Fibroblast of lung (primary cell): ENCODE data around the gene NFE2L1. TPM values are rescaled to one million over a fixed set of nuclear protein-coding genes. Genes with fewer than 3 reads are reported as not detected.
A peak's percentile ranks its signal among the peaks of the same experiment; 100 is the strongest.

ENCODE experiments used
- DNase-seq, 2 donors: peaks; one replicate each; pipeline versions ENCODE4 v3.0.0 to v3.0.0-alpha.2; 2010; ENCODE audit warnings: low read depth in 2 of 2
- H2AFZ ChIP-seq: 2 replicates; pipeline ENCODE4 v1.5.1; 2012; ENCODE audit warnings: low read length, control low read depth, inconsistent platforms
- H3K27ac ChIP-seq: 2 replicates; pipeline ENCODE4 v1.5.1; 2011; ENCODE audit warnings: low read length, control low read depth; ENCODE audit not compliant: insufficient read depth
- H3K27me3 ChIP-seq: 2 replicates; pipeline ENCODE4 v1.5.1; 2011; ENCODE audit warnings: mild to moderate bottlenecking, low read length; ENCODE audit not compliant: control insufficient read depth, insufficient read depth
- H3K36me3 ChIP-seq: 2 replicates; pipeline ENCODE4 v1.5.1; 2011; ENCODE audit warnings: low read length; ENCODE audit not compliant: control insufficient read depth, insufficient read depth
- H3K4me1 ChIP-seq: 2 replicates; pipeline ENCODE4 v1.5.1; 2011; ENCODE audit warnings: low read length; ENCODE audit not compliant: control insufficient read depth, insufficient read depth; ENCODE audit errors: extremely low read depth
- H3K4me2 ChIP-seq: 2 replicates; pipeline ENCODE4 v1.5.1; 2011; ENCODE audit warnings: low read length, control low read depth; ENCODE audit not compliant: insufficient read depth; ENCODE audit errors: extremely low read depth
- H3K4me3 ChIP-seq, 4 experiments: fragments of 200-600 bp in 1 of 4; sonication (generic) in 1 of 4; replicated peaks in 1 of 4; 2 replicates each; pipeline ENCODE4 v1.5.1; 2011 to 2016; ENCODE audit warnings: low read length in 4 of 4, low read depth in 3 of 4, mild to moderate bottlenecking in 3 of 4, control low read depth in 2 of 4, inconsistent platforms in 1 of 4, mixed read lengths in 1 of 4; ENCODE audit not compliant: insufficient read depth in 1 of 4; ENCODE audit errors: control extremely low read depth in 1 of 4
- H3K79me2 ChIP-seq: 2 replicates; pipeline ENCODE4 v1.5.1; 2012; ENCODE audit warnings: mild to moderate bottlenecking, low read length, inconsistent platforms; ENCODE audit not compliant: control insufficient read depth, insufficient read depth
- H3K9ac ChIP-seq: 2 replicates; pipeline ENCODE4 v1.5.1; 2011; ENCODE audit warnings: mild to moderate bottlenecking, low read length, control low read depth; ENCODE audit not compliant: insufficient read depth
- H3K9me3 ChIP-seq: 2 replicates; pipeline ENCODE4 v1.5.1; 2012; ENCODE audit warnings: low read depth, low read length; ENCODE audit not compliant: control insufficient read depth, insufficient read depth
- H4K20me1 ChIP-seq: 2 replicates; pipeline ENCODE4 v1.5.1; 2011; ENCODE audit warnings: low read length; ENCODE audit not compliant: control insufficient read depth, insufficient read depth; ENCODE audit errors: extremely low read depth
- CTCF ChIP-seq, 2 donors: IDR thresholded peaks in 1 of 2; conservative IDR thresholded peaks in 1 of 2; 1 replicate in 1 of 2; 2 replicates in 1 of 2; pipeline ENCODE4 v1.5.1; 2011 to 2012; ENCODE audit warnings: low read length in 2 of 2, control low read depth in 1 of 2, inconsistent platforms in 1 of 2, low read depth in 1 of 2, mild to moderate bottlenecking in 1 of 2
- EZH2 ChIP-seq: IDR thresholded peaks from 2 replicates; pipeline ENCODE4 v1.5.1; 2012; ENCODE audit warnings: low read length, control low read depth, mild to moderate bottlenecking; ENCODE audit errors: missing control alignments
- polyA plus RNA-seq, 2 donors: library from polyadenylated mRNA; depleted of rRNA in 1 of 2; stranded (reverse) in 1 of 2; unstranded in 1 of 2; fragments of >200 nt; gene quantifications; 2 replicates each; pipeline ENCODE4 v1.2.1, GENCODE V29; 2011 to 2012; ENCODE audit warnings: missing spikeins in 1 of 2
- total RNA-seq: library from RNA; depleted of rRNA; stranded (reverse); fragments of >200 nt; gene quantifications from 2 replicates; pipeline ENCODE4 v1.2.1, GENCODE V29; 2014

The NFE2L1 gene
- total and polyA plus RNA-seq, 2 donors (not counting 1 experiment from before 2014, with no cell fraction given), result 162 to 200 TPM

DNA sequence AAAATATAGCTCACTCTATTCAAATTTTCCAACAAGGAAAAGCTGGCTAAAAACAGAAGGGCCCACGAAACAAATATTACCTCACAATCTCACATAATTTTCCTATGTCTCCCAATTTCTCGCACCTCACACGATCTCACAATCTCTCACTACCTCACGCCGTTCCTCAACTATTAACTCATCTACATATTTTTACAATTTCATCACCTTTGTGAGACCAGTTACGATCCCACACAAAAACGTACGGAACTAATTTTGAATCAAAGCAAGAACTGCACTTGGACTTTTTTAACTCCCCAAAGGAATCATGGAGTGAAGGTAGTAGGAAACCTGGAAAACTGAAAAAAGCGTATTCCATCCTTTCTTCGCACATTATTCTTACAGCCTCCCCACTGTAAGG, 52.0 kb downstream of the NFE2L1 start:
- TF ChIP-seq CTCF (conservative IDR thresholded peaks at IDR 0.05 in 1 of 2, IDR thresholded peaks at IDR 0.05 in 1 of 2; ENCODE audit: low read depth in 1 of 2, low read length in 2 of 2), result no peak
- peaks cover 2% of the 10 kb centered on the region for H3K4me1 ChIP-seq
- peaks cover 56% of the 10 kb centered on the region for H3K79me2 ChIP-seq
- H3K36me3 ChIP-seq, result no peaks in the 10 kb centered on the region
- H4K20me1 ChIP-seq, result no peaks in the 10 kb centered on the region
- peak overlapping the region; percentile 8 for H3K9ac ChIP-seq
- peak in 1 of 2 donors; percentile 79 for DNase-seq
- peak overlapping the region; percentile 87 for H3K27ac ChIP-seq
- H3K27me3 ChIP-seq, result no peaks in the 10 kb centered on the region
- H3K4me3 ChIP-seq, result peak overlapping the region; percentile 71 to 90 (median 84)
- peak overlapping the region; percentile 75 for H3K4me2 ChIP-seq
- no peaks in the 10 kb centered on the region for H3K9me3 ChIP-seq
- peak overlapping the region; percentile 12 for H2AFZ ChIP-seq

DNA sequence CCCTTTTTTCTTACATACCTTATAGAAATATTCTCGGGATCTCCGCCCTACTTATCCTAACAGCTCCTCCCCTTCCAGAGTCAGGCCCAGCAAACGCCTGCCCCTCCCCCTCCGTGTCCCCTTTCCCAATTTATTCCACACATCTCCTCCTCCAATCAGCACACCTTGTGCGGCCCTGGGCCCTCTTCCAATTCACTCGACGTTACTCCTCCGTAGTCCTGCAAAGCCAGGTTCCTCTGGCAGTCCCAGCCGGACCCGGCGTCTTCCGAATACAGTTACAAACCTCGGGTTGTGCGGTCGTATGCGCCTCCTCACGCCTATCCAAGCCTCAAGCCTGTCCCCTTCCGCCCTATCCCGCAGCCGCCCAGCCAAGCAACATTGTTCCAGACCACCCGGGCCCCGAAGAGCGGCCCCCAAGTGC, 52.4 kb downstream of the NFE2L1 start:
- Histone ChIP-seq H4K20me1 (no peaks in the 10 kb centered on the region), H3K79me2 (peaks cover 52% of the 10 kb centered on the region), H3K9me3 (no peaks in the 10 kb centered on the region), H3K36me3 (no peaks in the 10 kb centered on the region), H3K4me1 (peaks cover 2% of the 10 kb centered on the region), H2AFZ (peak overlapping the region; percentile 78), H3K4me2 (peak overlapping the region; percentile 75), H3K27ac (peak overlapping the region; percentile 87), H3K27me3 (no peaks in the 10 kb centered on the region), H3K4me3 (peak overlapping the region; percentile 71 to 90 (median 84)), H3K9ac (peak overlapping the region; percentile 86)
- DNase-seq, result peak; percentile 66 to 67
- TF ChIP-seq CTCF (conservative IDR thresholded peaks at IDR 0.05 in 1 of 2, IDR thresholded peaks at IDR 0.05 in 1 of 2; ENCODE audit: low read depth in 1 of 2, low read length in 2 of 2) (no peak), EZH2 (no peak)

DNA sequence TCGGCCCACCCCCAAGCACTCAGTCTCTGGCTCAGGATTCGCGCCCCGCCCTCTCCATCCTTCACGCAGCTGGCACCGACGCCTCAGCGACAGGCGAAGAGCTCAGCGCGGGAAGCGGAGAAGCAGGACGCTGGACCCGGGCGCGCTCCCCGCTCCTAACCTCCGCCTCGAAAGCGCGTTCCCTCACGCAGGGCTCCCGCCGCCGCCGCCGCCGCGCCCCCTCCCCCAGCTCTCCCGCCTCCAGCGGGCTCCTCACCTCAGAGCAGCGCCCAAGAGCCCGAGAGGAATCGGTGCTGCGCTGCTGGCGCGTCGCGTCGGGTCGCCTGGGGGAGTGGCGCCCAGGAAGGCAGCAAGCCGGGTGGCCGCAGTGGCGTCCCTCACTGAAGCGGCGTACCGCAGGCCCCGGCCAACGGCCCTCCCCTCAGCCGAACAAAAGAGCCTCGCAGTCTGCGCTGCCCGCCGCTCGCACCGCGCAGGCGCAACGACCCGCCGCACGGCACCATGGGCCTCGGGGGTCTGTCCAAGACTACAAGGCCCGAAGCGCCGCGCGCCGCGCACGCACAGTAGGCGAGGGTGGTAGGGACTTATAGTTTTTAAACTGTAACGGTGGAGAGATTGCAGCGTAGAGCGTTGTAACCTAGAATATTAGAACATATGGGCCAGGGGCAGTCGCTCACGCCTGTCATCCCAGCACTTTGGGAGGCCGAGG, 53.0 kb downstream of the NFE2L1 start, which contains the start of gene CBX1:
CBX1 (minus strand) TSS at position 467 of the 709 bp plus-strand sequence. CDS start 24,474 bp downstream, outside the sequence.
- H2AFZ ChIP-seq, result peak within 1 kb of the TSS; percentile 78
- H3K79me2 ChIP-seq, result peaks cover 47% of the 10 kb centered on the region
- H3K4me1 ChIP-seq, result peaks cover 2% of the 10 kb centered on the region
- H3K9me3 ChIP-seq, result no peaks in the 10 kb centered on the region
- no peaks in the 10 kb centered on the region for H3K27me3 ChIP-seq
- peak within 1 kb of the TSS; percentile 87 for H3K27ac ChIP-seq
- no peaks in the 10 kb centered on the region for H3K36me3 ChIP-seq
- H3K4me3 ChIP-seq, result peak within 1 kb of the TSS; percentile 71 to 90 (median 84)
- peak; percentile 93 to 96 for DNase-seq
- peak within 1 kb of the TSS; percentile 75 for H3K4me2 ChIP-seq
- no peaks in the 10 kb centered on the region for H4K20me1 ChIP-seq
- H3K9ac ChIP-seq, result peak within 1 kb of the TSS; percentile 86
- TF ChIP-seq CTCF (conservative IDR thresholded peaks at IDR 0.05 in 1 of 2, IDR thresholded peaks at IDR 0.05 in 1 of 2; ENCODE audit: low read depth in 1 of 2, low read length in 2 of 2) (no peak), EZH2 (no peak)
